Panc1 (cell line): Measurements from ENCODE around the gene CD151. TPM values are rescaled to one million over a fixed set of nuclear protein-coding genes. Genes with fewer than 3 reads are reported as not detected.

ENCODE experiments used
- ATAC-seq: fragments of 200-7000 bp; cut with Tn5 transposase; 2 replicates; pipeline ENCODE4 v1.9.1; 2020; ENCODE audit warnings: mild to moderate bottlenecking, moderate library complexity
- BruUV-seq: library from RNA; stranded (reverse); fragments of 400-500 nt; replicated peaks from 2 replicates; lab custom pipeline; 2021; lab: Mats Ljungman, UMichigan
- CTCF ChIA-PET: fragments of 300-600 bp; sonication (Branson Sonifier 250); formaldehyde crosslinking; loops from one replicate; lab custom pipeline; 2022; ENCODE audit warnings: antibody characterized with exemption; lab: Charles Lee
- POLR2A ChIA-PET: fragments of 300-600 bp; sonication (Branson Sonifier 250); formaldehyde crosslinking; loops from one replicate; lab custom pipeline; 2022; ENCODE audit warnings: antibody characterized with exemption; lab: Charles Lee
- DNase-seq: peaks from one replicate; pipeline ENCODE4 v3.0.0-alpha.2; 2010; ENCODE audit warnings: low read depth, low spot score
- H3K27ac ChIP-seq: 2 replicates; pipeline ENCODE4 v1.5.1; 2011; ENCODE audit warnings: mild to moderate bottlenecking, low read length, inconsistent platforms
- H3K27me3 ChIP-seq: fragments of 200-500 bp; sonication (Bioruptor generic); 2 replicates; pipeline ENCODE4 v1.6.0; 2014; ENCODE audit warnings: low read length, inconsistent platforms; ENCODE audit not compliant: control insufficient read depth, insufficient read depth
- H3K36me3 ChIP-seq: fragments of 200-500 bp; sonication (Bioruptor generic); 2 replicates; pipeline ENCODE4 v1.5.1; 2014; ENCODE audit warnings: inconsistent platforms, mild to moderate bottlenecking, low read length, moderate library complexity; ENCODE audit not compliant: control insufficient read depth, insufficient read depth
- H3K4me1 ChIP-seq: 2 replicates; pipeline ENCODE4 v1.5.1; 2011; ENCODE audit warnings: inconsistent platforms, mild to moderate bottlenecking, low read length, moderate library complexity; ENCODE audit not compliant: control insufficient read depth, insufficient read depth
- H3K4me3 ChIP-seq, 2 experiments: 2 replicates each; pipeline ENCODE4 v1.5.1; 2011 to 2012; ENCODE audit warnings: low read depth in 2 of 2, low read length in 2 of 2, mild to moderate bottlenecking in 2 of 2, inconsistent platforms in 1 of 2, moderate library complexity in 1 of 2
- H3K9me3 ChIP-seq: fragments of 200-500 bp; sonication (Bioruptor generic); 2 replicates; pipeline ENCODE4 v1.5.1; 2014; ENCODE audit warnings: low read depth, mild to moderate bottlenecking, inconsistent platforms, low read length, moderate library complexity; ENCODE audit not compliant: control insufficient read depth, insufficient read depth
- POLR2AphosphoS5 ChIP-seq: IDR thresholded peaks from 2 replicates; pipeline ENCODE4 v1.6.1; 2012; ENCODE audit warnings: mild to moderate bottlenecking, low read depth, low read length, moderate library complexity
- SIN3A ChIP-seq: IDR thresholded peaks from 2 replicates; pipeline ENCODE4 v1.6.1; 2012; ENCODE audit warnings: low read depth, mild to moderate bottlenecking, low read length, moderate library complexity, borderline replicate concordance; ENCODE audit not compliant: insufficient read depth
- TCF7L2 ChIP-seq: IDR thresholded peaks from 2 replicates; pipeline ENCODE4 v1.6.1; 2011; ENCODE audit warnings: mild to moderate bottlenecking, low read depth, low read length, inconsistent platforms
- in situ Hi-C: cut with HindIII; loops from 2 replicates; pipeline ENCODE4 v1.10.0; 2016; ENCODE audit warnings: low sequenced_read_pairs, low pct_unique_long_range_greater_than_20kb
- intact Hi-C: fragments of 100-400 bp; cut with micrococcal nuclease; formaldehyde crosslinking; loops from one replicate; pipeline ENCODE4 v1.10.0; 2022; ENCODE audit not compliant: unreplicated experiment
- total RNA-seq: library from RNA; stranded (reverse); gene quantifications from one replicate; pipeline ENCODE4 v1.2.1, GENCODE V29; 2021; ENCODE audit not compliant: unreplicated experiment
- TF ChIP-seq, protein P1 (sequence below): fragments of 450-650 bp; IDR thresholded peaks from 2 replicates; pipeline ENCODE4 v1.5.1; 2017; ENCODE audit warnings: mild to moderate bottlenecking
- TF ChIP-seq, protein P2 (sequence below), 2 experiments: IDR thresholded peaks; 2 replicates each; pipeline ENCODE4 v1.6.1; 2011 to 2012; ENCODE audit warnings: low read depth in 2 of 2, control low read depth in 1 of 2, low read length in 1 of 2, mild to moderate bottlenecking in 1 of 2, moderate library complexity in 1 of 2; ENCODE audit not compliant: insufficient read depth in 1 of 2

Gene CD151
- total RNA-seq, 1 experiment from 2014 or later = 680 TPM

DNA sequence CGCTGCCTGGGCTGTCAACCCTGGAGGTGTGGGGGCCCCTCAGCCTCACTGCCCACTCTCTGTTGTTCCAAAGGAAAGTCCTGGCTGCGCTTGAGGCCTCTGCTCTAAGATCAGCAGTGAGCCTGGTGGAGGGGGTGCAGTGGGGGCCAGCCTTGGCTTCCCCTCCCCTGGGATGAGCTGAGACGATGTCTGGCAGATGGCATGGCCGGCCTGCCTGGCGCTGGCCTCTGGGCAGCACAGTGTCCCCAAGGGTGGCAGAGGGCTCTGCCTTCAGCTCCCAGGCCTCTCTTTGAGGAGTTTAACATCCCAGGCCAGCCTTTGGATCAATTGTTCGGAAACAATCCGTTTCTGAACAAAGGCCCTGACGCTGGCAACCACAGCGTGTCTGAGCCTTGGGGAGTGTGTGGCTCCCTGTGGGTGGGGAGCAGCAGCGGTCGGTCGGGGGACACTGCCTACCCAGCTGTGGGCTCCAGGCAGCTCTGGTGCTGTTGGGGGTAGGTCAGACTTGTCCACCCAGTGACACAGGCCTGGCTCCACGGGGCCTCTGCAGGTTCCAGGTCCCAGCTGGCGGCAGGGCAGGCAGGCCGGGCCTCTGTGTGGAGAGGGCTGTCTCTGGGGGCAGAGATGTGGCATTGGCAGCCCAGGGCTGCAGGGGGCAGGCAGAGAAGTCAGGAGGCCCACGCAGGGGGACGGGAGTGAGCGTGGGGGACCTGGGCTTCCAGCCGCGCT lies 22.0 kb downstream of the CD151 start:
- ATAC-seq = no peak
- in situ Hi-C loops = no loop called here
- ChIA-PET POLR2A (no interaction called here), CTCF (no interaction called here)
- BruUV-seq = no TSS peak
- H3K36me3 ChIP-seq = peaks cover 3% of the 10 kb centered on the region; the same call in 1 of the 2 replicates
- TF ChIP-seq, protein P1, sequence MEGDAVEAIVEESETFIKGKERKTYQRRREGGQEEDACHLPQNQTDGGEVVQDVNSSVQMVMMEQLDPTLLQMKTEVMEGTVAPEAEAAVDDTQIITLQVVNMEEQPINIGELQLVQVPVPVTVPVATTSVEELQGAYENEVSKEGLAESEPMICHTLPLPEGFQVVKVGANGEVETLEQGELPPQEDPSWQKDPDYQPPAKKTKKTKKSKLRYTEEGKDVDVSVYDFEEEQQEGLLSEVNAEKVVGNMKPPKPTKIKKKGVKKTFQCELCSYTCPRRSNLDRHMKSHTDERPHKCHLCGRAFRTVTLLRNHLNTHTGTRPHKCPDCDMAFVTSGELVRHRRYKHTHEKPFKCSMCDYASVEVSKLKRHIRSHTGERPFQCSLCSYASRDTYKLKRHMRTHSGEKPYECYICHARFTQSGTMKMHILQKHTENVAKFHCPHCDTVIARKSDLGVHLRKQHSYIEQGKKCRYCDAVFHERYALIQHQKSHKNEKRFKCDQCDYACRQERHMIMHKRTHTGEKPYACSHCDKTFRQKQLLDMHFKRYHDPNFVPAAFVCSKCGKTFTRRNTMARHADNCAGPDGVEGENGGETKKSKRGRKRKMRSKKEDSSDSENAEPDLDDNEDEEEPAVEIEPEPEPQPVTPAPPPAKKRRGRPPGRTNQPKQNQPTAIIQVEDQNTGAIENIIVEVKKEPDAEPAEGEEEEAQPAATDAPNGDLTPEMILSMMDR = no peak
- no peak for TF ChIP-seq TCF7L2
- TF ChIP-seq SIN3A = no peak
- no peak for DNase-seq
- no peaks in the 10 kb centered on the region for H3K27me3 ChIP-seq
- intact Hi-C loops = no loop called here
- H3K4me3 ChIP-seq = no peak overlapping the region
- H3K27ac ChIP-seq = no peak overlapping the region
- no peaks in the 10 kb centered on the region for H3K9me3 ChIP-seq
- peaks cover 42% of the 10 kb centered on the region for H3K4me1 ChIP-seq

DNA sequence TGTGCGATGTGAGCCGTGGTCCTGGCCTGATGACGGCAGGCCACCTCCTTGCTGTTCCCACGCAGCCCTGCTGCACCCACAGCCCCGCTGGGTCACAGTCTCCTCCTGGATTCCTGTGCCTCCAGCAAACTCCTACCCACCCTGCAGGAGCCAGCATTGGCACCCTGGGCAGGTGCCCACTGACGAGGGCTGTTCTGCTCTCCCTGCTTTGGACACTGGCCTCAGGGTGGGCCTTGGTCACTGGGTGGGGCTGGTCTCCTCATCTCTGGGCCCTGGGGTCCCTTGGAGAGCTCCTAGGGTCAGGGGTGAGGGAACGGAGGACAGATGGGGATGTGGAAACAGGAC lies 22.6 kb downstream of the CD151 start:
- in situ Hi-C loops (no loop called here), intact Hi-C loops (no loop called here)
- ChIA-PET CTCF (no interaction called here), POLR2A (no interaction called here)
- Histone ChIP-seq H3K27ac (no peak overlapping the region), H3K9me3 (no peaks in the 10 kb centered on the region), H3K27me3 (no peaks in the 10 kb centered on the region), H3K36me3 (0 out of 2 replicates have a peak, but pooled peaks cover under 1% of the 10 kb centered on the region), H3K4me1 (peaks cover 47% of the 10 kb centered on the region), H3K4me3 (no peak overlapping the region)
- DNase-seq (no peak), ATAC-seq (no peak)
- BruUV-seq = no TSS peak
- TF ChIP-seq, protein P1 = no peak
- TF ChIP-seq SIN3A = no peak
- TF ChIP-seq, protein P2, sequence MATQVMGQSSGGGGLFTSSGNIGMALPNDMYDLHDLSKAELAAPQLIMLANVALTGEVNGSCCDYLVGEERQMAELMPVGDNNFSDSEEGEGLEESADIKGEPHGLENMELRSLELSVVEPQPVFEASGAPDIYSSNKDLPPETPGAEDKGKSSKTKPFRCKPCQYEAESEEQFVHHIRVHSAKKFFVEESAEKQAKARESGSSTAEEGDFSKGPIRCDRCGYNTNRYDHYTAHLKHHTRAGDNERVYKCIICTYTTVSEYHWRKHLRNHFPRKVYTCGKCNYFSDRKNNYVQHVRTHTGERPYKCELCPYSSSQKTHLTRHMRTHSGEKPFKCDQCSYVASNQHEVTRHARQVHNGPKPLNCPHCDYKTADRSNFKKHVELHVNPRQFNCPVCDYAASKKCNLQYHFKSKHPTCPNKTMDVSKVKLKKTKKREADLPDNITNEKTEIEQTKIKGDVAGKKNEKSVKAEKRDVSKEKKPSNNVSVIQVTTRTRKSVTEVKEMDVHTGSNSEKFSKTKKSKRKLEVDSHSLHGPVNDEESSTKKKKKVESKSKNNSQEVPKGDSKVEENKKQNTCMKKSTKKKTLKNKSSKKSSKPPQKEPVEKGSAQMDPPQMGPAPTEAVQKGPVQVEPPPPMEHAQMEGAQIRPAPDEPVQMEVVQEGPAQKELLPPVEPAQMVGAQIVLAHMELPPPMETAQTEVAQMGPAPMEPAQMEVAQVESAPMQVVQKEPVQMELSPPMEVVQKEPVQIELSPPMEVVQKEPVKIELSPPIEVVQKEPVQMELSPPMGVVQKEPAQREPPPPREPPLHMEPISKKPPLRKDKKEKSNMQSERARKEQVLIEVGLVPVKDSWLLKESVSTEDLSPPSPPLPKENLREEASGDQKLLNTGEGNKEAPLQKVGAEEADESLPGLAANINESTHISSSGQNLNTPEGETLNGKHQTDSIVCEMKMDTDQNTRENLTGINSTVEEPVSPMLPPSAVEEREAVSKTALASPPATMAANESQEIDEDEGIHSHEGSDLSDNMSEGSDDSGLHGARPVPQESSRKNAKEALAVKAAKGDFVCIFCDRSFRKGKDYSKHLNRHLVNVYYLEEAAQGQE (IDR thresholded peaks at IDR 0.05; ENCODE audit: insufficient read depth in 1 of 2, low read depth in 2 of 2, low read length in 1 of 2) = no peak
- no peak for TF ChIP-seq POLR2AphosphoS5
- TF ChIP-seq TCF7L2 = no peak
